ENCODE measurements around the gene DENND2C.
A peak's percentile ranks its signal among the peaks of the same experiment; 100 is the strongest.

GRCh38 chr1:114670083-114671010, 498 bp upstream of the DENND2C start:
- TF ChIP-seq EZH2 (IDR thresholded peaks at IDR 0.05; ENCODE audit: low read depth) = no peak
- TF ChIP-seq, protein P1, sequence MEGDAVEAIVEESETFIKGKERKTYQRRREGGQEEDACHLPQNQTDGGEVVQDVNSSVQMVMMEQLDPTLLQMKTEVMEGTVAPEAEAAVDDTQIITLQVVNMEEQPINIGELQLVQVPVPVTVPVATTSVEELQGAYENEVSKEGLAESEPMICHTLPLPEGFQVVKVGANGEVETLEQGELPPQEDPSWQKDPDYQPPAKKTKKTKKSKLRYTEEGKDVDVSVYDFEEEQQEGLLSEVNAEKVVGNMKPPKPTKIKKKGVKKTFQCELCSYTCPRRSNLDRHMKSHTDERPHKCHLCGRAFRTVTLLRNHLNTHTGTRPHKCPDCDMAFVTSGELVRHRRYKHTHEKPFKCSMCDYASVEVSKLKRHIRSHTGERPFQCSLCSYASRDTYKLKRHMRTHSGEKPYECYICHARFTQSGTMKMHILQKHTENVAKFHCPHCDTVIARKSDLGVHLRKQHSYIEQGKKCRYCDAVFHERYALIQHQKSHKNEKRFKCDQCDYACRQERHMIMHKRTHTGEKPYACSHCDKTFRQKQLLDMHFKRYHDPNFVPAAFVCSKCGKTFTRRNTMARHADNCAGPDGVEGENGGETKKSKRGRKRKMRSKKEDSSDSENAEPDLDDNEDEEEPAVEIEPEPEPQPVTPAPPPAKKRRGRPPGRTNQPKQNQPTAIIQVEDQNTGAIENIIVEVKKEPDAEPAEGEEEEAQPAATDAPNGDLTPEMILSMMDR (conservative IDR thresholded peaks at IDR 0.05) = peak; percentile 49; the same call in 1 of the 2 replicates

All from PC-9 (cell line).